DMS 273 (cell line): ENCODE results near the gene OR51V1.
A peak's percentile ranks its signal among the peaks of the same experiment; 100 is the strongest.

Experiments used
- DNase-seq: peaks from one replicate; lab custom pipeline; 2025; ENCODE audit not compliant: unreplicated experiment; lab: John Stamatoyannopoulos, UW

Gene OR51V1

DNA sequence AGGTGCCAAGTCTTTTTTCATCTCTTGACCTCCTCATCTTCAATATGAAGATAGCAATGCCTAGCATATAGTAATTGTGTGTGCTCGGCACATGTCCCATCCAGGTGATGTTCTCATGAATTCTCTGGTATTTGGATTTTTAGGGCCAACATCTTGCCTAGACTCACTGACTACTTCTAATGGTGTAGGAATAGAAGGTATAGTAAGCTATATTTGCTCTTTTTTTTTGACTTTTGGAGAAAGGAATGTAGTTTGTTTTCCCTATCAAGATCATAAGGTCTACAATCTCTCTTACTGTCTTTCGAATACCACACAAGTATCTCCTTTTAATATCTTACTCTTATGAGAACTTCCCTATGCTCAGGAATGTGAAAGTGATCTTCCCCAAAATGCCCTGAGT is 30.6 kb upstream of the OR51V1 start:
- no peak for DNase-seq

DNA sequence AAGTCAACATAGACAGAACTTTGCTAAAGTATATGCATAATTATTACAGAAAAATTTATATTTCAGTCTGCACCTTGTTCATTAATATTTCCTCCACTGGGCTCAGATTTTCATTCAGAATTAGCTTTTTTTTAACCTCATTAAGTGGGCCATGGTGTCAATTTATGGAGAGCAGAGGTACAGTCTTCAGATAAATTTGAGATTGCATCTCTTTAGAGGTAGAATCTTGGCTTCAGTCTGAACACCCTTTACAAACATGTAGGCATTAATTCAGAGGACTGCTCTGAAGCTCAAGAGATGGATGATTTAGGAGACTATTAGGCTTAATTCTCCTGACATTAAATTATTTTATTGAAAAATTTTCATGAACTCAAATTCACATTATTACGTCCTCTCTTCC is 29.8 kb upstream of the OR51V1 start:
- no peak for DNase-seq

DNA sequence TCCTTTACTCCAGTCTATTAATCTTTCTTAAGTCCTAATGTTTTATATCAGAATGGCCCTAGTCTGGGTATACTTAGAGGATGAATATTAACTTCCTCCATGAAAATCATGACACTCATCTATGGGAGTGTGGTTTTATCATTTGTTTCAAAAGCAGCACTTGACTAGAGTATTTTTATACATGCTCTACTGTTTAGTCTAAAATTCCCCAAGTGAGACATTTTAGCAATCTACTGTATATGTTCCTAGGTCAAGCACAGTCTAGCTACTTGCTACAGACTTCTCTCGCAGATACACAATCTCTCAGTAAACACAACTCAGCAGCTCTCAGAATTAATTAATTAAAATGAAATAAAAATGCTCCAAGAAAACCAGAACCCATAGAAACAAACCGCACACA is 29.3 kb upstream of the OR51V1 start:
- no peak for DNase-seq

DNA sequence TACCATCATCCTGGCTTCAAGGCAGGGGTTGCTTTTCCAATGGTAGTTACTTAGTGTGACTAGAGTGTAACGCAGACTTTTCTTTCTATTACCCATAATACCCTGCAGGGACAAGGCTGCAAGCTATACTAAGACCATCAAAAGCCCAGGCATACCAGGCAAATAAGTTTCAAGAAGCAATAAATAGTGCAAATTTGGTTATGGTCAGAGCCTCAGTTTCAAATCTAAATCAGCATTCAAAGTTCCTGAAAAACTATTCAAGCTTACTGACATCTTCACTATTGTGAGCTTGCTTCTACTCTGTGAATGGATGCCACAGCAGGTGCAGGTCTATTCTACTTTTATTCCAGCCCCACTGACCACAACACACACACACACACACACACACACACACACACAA is 28.9 kb upstream of the OR51V1 start:
- no peak for DNase-seq

DNA sequence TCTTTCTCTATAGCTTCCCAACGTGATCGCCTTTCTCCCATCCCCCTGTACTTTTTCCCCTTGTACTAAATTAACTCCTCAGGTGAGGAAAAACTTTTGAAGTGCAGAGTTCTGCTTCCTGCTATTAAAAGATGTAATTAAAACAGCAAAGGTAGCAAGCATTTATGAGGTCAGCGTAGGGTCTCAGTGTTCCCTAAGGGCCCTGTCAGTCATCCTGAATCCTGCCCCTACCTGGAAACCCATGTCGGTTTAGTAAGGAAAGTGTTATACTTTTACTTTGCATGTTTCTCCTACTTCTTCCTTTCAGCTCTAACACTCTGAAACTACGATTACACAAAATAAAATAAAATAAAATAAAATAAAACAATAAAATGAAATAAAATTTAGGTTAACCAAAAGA is 27.6 kb upstream of the OR51V1 start:
- DNase-seq: no peak

DNA sequence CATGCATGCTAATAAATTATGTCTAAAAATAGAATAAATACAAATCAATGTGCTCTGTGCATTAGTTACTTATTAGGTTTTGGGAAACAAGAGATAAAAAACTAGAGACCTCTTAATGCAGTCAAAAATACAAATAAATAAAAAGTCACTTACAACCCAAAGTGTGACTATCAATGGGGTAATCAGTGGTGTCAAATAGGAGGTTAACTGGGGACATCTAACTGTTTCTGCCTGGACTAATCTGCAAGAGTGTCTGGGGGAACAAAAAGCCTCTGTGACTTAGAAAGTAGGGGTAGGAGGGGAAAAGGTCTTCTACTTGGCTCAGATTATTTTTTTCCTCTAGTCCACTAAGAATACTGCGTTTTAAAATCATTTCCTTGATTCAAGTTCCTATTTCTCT is 27.2 kb upstream of the OR51V1 start:
- DNase-seq: no peak

DNA sequence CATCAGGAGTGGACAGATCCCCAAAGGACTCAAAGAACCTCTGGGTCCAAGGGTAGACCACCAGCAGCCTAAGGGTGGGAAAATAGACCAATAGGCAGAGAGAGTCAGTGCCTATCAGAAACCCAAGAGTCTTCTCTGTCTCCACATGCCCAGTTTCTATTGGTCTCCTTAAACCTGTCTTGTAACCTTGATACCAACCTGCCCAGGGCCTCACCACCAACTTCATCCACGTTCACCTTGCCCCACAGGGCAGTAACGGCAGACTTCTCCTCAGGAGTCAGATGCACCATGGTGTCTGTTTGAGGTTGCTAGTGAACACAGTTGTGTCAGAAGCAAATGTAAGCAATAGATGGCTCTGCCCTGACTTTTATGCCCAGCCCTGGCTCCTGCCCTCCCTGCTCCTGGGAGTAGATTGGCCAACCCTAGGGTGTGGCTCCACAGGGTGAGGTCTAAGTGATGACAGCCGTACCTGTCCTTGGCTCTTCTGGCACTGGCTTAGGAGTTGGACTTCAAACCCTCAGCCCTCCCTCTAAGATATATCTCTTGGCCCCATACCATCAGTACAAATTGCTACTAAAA is 26.3 kb upstream of the OR51V1 start, which contains the start of gene HBB:
TSS of gene HBB (minus strand) at position 340 of the 579 bp plus-strand sequence. CDS start at position 290, 50 bp downstream.
- no peak for DNase-seq

DNA sequence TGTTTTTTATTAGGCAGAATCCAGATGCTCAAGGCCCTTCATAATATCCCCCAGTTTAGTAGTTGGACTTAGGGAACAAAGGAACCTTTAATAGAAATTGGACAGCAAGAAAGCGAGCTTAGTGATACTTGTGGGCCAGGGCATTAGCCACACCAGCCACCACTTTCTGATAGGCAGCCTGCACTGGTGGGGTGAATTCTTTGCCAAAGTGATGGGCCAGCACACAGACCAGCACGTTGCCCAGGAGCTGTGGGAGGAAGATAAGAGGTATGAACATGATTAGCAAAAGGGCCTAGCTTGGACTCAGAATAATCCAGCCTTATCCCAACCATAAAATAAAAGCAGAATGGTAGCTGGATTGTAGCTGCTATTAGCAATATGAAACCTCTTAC is 25.0 kb upstream of the OR51V1 start:
- no peak for DNase-seq

DNA sequence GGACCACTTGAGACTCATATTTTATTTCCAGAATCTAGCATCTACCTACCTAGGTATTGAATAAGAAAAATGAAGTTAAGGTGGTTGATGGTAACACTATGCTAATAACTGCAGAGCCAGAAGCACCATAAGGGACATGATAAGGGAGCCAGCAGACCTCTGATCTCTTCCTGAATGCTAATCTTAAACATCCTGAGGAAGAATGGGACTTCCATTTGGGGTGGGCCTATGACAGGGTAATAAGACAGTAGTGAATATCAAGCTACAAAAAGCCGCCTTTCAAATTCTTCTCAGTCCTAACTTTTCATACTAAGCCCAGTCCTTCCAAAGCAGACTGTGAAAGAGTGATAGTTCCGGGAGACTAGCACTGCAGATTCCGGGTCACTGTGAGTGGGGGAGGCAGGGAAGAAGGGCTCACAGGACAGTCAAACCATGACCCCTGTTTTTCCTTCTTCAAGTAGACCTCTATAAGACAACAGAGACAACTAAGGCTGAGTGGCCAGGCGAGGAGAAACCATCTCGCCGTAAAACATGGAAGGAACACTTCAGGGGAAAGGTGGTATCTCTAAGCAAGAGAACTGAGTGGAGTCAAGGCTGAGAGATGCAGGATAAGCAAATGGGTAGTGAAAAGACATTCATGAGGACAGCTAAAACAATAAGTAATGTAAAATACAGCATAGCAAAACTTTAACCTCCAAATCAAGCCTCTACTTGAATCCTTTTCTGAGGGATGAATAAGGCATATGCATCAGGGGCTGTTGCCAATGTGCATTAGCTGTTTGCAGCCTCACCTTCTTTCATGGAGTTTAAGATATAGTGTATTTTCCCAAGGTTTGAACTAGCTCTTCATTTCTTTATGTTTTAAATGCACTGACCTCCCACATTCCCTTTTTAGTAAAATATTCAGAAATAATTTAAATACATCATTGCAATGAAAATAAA is 24.3 kb upstream of the OR51V1 start:
- DNase-seq: no peak

DNA sequence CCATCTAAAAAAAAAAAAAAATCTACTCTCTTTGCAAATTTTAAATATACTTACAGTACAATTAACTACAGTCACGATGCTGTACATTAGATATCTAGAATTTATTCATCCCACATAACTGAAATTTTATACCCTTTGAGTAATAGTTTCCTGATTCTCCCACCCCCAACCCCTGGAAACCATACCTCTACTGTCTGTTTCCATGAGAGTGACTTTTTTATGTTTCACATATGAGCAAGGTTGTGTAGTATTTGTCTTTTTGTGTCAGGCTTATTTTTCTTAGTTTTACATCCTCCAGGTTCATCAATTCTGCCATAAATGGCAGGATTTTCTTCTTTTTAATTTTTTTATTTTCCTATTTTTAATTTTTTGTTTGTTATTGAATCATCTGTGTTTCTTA is 23.2 kb upstream of the OR51V1 start:
- DNase-seq: no peak

DNA sequence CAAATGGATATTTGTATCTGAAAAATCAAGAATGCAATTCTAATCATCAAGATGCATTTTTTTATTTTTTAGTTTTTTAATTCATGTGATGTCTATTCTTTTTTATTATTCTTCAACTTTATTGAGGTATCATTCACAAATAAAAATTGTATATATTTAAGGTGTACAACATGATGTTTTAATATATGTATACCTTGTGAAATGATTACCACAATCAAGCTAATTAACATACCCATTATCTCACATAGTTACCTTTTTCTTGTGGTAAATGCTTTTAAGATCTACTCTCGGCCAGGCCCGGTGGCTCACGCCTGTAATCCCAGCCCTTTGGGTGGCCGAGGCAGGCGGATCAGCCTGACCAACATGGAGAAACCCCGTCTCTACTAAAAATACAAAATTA is 22.7 kb upstream of the OR51V1 start:
- no peak for DNase-seq

DNA sequence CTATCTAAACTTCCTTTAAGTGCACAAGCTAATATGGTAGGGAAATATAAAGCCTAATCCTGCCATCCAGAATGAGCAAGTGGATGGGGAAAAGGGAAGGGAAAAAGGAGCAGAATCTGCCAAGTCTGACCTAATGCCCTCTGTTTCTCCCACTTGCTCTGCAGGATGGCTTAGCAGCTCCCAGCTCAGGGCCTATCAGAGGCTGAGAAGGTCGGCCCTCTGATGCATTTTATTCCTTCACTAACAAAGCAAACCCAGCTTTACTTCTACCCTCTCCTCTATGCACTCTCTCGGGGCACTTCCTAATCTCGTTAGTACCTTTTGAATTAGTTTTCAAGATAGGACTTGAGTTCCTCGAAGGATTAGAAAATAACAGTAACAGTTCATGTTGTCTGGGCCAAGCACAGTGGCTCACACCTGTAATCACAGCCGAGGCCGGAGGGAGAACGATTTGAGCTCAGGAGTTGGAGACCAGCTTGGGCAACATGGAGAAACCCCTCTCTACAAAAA is 9.9 kb upstream of the OR51V1 start:
- DNase-seq: no peak

DNA sequence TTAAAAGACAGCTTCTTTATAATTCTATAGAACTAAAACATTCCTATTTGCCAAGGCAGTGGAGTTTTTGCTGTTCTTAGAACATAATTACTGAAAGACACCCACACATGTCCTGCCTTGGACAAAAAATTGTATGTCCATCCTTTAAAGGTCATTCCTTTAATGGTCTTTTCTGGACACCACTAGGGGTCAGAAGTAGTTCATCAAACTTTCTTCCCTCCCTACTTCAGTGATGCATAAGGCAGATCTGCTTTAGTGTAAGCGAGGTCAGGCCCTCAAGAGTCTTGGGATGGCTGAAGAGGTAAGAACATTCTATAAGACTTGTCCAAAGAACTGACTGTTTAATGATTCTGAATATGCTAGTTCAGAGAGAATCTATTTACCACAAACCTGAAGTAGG is 4.3 kb upstream of the OR51V1 start:
- DNase-seq: peak; percentile 31

DNA sequence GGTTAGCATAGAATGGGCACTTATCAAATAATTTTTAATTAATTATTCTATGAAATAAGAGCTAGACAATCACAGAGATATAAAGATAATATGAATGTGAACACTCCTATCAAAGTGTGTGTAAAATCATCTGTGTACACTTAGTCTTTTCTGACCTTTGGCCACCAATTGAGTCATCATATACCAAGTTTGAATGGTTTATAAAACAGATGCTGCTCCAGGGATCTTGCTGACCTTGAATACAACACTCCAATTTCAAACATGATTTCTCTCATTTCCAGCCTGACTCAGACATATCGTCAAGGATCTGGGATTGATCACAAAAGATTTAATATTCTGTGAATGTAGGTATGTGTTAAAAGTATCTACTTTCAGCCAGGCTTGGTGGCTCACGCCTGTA is 2.9 kb upstream of the OR51V1 start:
- DNase-seq: no peak

DNA sequence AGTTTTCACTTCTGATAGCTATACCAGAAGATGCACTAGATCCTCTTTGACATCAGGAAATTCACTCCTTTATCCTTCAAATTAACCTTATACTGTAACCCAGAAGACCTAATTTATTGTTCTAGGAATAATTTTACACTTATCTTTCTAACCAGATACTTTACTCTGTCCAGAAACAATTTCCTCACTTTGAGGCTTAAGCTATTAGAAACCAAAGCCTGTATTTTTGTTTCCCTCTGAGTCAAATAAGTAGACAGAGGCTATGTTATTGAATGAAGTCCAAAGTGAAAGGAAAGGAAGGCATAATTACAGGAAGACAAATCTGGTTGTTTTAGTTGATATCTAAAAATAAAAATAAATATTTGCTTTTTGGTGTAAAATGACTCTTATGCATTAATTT is 2.2 kb downstream of the OR51V1 start:
- DNase-seq: no peak

DNA sequence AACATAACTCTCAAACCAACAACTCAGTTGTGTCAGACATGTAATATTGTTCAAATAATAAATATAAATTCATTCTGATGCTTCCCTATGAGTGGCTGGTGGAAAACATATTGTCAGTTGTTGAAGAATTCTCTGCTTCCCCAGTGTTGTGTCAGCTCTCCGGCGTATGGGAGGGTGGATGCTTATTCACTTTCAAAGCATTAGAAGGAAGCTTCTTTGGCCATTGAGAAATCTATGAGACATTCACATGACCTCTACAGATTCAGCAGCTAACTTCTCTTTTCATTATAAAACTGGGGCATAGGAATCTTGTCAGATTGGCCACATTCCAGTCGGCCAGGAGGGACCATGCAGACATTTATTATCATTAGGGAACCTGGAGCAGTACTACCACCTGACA is 2.9 kb downstream of the OR51V1 start:
- no peak for DNase-seq

DNA sequence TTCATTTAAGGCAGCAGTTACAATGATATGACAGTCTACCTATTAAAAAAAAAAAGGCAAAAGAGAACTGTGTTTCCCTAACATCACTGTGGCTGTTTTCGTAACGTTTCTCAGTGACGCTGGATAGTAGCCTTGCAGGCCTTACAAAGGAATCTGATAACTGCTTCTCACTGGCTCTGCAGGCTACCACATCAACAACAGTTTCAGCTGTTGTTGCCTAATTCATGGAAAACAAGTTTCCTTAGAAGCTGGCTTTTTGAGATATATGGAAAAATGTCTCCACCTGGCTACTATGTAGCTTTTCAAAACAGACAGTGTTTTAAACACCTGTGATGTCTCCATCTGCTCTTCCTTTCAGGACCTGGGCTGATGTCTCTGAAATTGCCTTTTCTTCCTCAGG is 3.8 kb downstream of the OR51V1 start:
- DNase-seq: no peak

DNA sequence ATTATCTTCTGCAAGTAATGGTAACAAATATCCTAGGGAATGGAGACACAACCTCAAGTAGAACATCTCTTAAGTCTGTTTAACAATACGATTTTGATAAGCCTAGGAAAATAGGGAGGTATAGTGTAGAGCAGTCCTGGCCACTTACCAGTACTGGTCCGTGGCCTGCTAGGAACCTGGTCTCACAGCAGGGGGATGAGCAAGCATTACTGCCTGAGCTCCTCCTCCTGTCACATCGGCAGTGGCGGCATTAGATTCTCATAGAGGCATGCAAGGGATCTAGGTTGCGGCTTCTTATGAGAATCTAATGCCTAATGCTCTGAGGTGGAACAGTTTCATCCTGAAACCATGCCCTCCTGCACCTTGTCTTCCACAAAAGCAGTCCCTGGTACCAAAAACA is 4.4 kb downstream of the OR51V1 start:
- no peak for DNase-seq

DNA sequence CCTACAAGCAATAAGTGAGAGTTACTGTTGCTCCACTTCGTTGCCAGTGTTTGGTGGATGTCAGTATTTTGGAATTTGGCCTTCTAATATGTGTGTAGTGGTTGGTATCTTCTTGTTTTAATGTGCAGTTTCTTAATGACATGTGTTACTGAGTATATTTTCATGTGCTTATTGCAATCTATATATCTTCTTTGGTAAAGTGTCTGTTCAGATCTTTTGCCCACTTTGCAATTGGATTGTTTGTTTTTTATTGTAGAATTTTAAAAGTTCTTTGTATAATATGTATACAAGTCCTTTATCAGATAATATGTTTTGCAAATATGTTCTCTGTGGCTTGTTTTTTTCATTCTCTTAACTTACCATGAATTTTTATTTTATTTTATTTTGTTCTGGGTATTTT is 7.7 kb downstream of the OR51V1 start:
- no peak for DNase-seq

DNA sequence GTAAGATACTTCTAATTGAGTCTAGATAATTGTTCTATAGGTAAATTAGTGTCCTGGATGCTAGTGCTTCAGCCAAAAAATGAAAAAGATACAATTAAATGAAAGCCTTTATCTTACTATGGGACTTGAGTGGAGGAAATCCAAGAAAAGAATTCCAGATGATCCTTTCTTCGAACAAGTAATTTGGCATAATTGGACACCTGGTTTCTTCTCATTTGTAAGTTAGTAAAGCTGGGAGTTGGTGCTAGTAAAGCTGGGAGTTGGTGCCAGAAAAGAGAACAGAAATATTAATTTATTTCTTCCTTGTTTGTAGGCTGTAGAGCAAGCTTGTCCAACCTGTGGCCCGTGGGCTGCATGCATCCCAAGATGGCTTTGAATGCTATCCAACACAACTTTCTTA is 12.3 kb downstream of the OR51V1 start:
- DNase-seq: peak; percentile 3

DNA sequence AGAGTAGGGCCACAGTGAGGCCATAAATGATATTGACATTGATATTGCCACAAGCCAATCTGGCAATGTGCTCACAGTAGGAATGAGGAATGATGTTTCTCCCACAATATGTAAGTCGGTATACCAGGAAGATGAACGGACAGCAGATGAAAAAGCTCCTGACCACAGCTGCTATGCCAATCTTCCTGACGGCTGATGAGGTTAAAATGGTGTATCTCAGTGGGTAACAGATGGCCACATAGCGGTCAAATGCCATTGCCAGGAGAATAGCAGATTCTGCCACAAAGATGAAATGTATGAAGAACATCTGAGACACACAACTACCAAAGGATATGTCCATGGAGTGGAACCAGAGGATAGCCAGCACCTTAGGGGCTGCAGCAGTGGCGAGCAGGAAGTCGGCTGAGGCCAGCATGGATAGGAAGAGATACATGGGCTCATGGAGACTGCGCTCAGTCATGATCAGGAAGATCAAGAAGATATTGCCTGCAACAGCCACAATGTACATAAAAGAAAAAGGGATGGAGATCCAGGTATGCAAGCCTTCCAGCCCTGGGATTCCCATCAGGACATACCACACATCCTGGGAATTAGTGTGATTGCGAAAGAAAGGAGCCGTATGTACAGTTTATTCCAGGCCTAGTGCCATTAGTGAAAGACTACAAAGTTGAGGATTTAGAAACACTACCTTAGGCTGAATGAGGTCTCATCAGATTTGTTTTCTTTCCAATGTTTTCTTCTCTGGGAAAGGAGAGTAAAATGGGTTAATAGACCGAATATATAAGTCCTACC is 22.2 kb downstream of the OR51V1 start:
- no peak for DNase-seq

DNA sequence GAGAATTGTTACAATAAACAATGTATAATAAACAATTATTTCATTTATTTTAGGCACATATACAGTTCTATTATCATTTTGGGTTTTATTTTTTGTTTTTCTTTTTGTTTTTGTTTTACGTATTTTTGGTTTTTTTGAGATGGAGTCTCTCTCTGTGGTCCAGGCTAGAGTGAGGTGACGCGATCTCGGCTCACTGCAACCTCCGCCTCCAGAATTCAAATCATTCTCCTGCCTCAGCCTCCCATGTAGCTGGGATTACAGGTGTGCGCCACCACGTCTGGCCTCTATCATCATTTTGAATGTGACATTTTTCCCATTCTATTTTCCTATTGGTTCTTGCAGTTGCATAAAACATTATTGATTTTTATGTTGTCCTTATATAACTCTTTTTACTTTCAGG is 25.5 kb downstream of the OR51V1 start:
- no peak for DNase-seq
